GM21390 (cell line): ENCODE measurements around the gene HYDIN.

Experiments
- ATAC-seq: cut with Tn5 transposase; IDR thresholded peaks from one replicate; pipeline ENCODE4 v1.9.1; 2021; ENCODE audit not compliant: unreplicated experiment

HYDIN gene

DNA sequence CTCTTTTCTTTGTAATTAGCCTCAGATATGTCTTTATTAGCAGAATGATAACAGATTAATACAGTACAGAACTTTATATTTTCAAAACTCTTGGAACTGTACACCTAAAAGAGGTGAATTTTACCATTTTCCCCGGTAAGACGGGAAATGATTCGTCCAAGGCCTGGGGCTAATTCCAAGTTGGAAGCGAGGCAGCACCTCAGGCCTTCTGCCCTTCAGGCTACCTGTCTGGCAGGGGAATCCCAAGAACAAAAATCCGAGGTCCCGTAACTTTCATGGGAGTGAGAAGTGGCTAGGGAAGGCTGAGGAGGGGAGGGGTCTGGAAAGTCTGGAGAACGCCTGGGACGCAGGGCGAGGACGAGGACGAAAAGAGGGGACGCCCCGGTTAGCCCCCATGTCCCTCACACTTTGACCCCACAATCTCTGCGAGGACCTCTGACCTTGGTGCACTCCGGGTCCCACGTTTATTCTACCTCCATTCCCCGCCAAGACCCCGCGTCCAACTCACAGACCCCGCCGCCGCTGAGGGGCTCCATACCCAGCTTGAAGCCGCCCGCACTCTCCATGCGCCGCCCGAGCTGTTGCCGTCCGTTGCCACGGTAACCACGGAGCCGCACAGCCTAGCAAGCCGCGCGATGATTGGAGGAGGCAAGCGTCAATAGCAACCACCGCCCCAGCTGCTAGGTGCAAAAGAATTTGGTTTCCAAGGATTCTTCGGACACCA lies at the start of gene HYDIN:
Gene HYDIN (minus strand): TSS at position 601 of the 724 bp plus-strand sequence. CDS start 43,827 bp downstream, outside the sequence.
- ATAC-seq: no peak

- ATAC-seq: no peak
Observed at GRCh38 chr16:71276589-71277334, 46.2 kb upstream of the HYDIN start.

DNA sequence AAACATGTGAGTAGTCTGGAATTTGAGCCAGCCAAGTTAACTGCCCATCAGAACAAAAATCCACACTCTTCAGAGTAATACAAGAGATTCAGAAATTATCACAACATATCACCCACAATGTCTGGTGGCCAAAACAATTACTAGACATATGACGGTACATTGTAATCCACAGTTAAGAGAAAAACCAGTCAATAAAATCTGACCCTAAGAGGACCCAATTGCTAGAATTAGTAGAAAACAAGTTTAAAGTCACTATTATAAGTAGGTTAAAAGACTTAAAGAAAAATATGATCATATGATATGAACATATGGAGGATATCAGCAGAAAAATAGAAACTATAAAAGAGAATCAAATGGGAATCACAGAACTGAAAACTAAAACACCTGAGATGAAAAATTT lies 42.9 kb upstream of the HYDIN start:
- ATAC-seq: no peak

DNA sequence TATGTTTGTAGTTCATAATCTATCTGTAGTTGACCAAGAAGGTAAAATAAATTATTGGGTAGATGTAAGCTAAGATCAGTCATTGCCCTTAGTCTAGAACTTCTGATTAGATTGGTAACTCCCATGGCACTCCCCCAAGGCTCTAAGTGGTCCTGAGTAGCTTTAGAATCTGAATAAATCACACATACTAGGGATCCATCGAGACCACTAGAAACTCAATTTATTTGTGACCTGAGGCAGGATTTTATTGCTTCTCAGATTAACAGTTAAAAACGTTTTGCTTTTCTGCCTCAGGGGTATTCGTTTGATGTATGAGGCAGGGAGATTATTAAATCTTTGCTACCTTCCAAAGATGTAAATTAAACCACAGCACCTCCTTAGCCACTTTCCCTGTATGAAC lies 33.8 kb upstream of the HYDIN start:
- no peak for ATAC-seq

GRCh38 chr16:71263582-71263981 lies 33.1 kb upstream of the HYDIN start:
- no peak for ATAC-seq

DNA sequence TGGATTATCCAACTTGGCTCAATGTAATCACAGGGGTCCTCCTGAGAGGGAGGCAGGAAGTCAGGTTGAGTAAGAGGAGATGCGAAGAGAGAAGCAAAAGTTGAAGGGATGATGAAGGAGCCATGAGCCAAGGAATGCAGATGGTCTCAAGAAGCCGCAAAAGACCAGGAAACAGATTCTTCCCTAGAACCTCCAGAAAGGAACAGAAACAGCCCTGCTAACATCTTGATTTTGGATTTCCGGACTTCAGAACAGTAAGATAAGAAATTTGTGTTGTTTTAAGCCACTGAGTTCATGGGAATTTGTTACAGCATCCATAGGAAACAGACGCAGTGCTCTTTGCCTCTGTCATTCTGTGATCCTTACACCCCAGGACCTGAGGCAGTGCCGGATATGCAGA lies 31.9 kb upstream of the HYDIN start:
- no peak for ATAC-seq

GRCh38 chr16:71260995-71261394 lies 30.5 kb upstream of the HYDIN start:
- no peak for ATAC-seq

DNA sequence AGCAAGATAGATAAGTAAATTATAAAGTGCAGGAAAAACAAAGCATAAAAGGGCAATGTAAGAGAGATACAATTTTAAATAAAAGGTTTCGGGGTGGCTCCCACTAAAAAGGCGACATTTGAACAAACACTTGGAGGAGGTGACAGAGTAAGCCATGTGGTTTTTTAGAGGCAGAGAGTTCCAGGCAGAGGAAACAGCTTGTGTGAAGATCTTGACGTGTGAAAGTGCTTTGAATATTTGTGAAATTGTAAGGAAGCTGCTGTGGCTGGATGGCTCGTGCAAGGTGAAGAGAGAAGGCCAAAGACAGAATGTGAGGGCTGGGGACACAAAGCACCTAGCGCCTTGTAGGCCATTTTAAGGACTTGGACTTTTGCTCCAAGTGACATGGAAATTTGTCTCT lies 28.6 kb upstream of the HYDIN start:
- no peak for ATAC-seq

- ATAC-seq: no peak
Observed at GRCh38 chr16:71258372-71258771, 27.9 kb upstream of the HYDIN start.

DNA sequence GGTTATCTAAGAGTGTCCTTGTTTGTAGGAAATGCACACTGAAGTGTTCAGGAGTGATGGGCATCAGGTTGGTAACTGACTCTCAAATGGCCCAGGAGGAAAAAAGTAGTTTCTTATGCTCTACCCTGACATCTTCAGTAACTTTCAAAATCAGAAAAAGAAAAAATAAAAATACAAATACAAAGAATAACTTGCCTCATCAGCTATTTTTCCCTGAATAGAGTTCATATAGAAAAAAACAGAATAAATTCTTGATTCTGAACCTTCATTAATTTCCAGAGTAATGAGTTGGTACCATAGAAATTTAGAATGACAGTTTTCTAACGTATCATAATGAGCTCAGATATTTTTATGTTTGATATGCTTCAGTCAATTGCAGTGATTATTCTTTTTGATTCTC lies 27.2 kb upstream of the HYDIN start:
- ATAC-seq: no peak

DNA sequence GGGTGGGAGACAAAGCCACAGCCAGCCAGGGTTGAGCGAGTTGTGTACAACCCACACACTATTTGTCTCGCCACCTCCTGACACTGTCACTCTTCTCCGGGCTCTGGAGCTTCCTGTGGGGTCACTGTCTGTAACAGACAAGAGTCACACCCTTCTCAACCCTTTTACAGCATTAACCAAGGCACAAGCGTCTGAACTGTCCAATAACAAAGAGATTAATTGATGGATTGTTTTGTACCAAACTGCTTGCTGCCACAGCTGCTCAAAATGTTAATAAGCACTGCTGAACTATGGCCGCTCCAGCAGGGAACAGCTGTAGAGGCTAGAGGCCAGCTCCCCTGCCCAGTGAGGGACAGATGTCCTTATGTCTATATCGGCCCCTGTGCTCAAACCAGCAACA lies 25.2 kb upstream of the HYDIN start:
- ATAC-seq: no peak

DNA sequence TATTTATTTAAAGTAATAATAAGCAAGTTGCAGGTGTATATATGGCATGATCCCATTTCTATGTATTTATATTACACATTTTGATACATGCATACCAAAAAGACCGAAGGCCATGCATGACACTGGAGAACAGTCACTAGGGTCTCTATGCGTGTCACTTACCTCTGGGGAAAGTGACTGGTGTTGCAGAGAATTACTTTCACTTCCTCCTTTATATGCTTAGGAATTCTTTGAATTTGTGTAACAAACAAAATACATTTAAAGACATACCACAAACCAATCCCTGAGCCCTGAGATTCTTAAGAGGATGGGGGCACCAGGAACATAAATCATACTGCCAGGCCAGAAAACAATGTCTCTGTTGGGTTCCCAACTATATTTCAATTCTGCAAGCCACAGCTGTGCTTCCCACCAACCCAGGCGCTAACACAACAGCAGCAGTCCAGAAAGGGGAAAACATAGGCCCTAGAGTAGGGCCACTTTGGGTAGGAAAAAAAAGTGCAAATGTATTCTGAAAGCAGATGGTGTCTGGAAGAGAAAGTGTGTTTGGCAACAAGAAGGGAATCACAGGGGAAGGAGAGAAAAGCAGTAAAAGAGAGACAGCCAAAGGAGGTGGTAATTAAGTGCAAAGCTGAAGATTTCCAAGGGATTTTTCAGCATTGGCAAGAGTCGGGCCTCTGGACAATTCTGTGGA lies 24.5 kb upstream of the HYDIN start:
- no peak for ATAC-seq

- ATAC-seq: no peak
Observed at GRCh38 chr16:71250461-71251235, 20.1 kb upstream of the HYDIN start.

DNA sequence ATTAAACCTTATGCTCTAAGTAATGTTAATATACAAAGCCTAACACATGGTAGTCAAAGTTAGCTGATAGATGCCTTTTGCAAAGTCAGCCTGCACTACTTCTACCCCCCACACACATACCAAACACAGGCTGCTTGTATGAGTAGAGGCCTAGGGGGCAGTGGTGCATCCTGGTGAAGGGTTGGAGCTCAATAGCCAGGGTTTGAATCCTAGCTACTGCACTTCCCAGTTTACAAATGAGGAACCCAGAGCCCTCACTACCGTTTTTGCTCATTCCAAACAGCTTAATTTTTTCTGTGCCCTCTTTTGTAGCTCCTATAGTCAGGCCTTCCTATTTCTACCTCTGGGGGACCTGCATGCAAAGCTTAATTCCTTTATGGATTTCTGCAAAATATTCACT lies 18.9 kb upstream of the HYDIN start:
- no peak for ATAC-seq

GRCh38 chr16:71247478-71247877 lies 17.0 kb upstream of the HYDIN start:
- no peak for ATAC-seq

DNA sequence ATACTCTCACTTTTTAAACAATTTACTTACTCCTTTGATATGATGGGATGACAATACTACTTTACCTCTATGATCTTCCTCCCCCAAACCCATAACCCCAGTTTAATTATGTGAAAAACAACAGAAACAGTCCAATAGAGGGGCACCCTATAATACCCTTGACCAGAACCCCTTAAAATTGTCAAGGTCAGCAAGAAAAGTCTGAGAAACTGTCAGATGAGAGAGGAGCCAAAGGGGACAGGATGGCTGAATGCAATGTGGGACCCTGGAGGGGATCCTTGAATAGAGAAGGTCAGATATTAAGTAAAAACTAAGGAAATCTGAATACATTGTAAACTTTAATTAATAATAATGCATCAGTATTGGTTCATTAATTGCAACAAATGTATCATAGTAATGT lies 15.8 kb upstream of the HYDIN start:
- no peak for ATAC-seq

DNA sequence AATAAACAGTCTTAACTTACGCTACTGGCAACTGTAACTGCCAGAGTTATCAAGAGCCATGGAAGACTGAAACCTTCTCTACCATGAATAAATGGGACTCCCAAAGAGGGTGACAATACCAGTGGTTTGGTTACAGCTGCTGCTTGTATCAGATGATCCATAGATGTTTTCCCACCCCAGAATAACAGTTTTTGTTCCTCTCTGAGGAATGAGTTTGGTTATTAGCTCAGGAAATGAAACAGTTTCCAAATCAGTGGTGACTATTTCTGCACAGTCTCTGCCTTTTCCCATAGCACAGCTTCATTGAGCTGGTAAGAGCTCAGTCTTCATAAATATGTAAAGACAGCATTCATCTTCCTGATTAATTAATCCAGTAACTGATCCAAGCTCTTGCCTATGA lies 14.0 kb upstream of the HYDIN start:
- ATAC-seq: no peak

DNA sequence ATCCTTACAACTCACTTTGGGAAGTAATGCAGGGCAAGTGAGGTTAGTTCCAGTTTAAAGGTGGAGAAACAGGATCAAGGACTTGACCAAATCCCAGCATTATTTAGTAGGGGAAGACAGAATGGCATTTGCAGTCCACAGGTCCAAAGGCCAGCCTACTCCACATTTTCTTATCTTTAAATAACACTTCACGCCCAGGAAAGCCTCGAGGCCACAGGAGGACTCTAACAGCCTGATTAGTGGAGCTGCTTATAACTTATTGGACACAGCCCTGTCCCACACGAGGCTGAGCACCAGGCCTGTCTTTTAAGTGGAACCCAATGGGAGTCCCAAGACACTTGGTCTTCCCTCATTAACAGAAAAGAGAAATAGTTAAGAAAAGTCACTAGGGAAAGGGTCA lies 12.1 kb upstream of the HYDIN start:
- no peak for ATAC-seq

DNA sequence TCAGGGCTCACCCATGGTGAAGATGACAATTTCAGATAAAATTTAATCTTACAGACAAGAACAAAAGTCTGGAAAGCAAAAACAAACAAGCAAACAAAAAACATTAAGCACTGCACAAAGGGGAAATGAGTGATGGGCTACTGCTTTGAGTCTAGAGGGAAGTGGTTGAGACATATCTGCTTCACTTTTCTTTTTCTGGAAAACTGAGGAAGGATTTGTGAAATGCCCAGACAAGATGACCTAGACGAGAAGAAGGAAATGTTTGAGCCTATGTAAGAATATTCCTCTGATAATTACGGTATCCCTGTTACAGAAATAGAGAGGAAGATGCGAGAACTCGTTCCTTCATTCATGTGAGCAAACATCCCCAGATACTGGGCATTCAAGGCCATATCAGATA lies 11.5 kb upstream of the HYDIN start:
- no peak for ATAC-seq

DNA sequence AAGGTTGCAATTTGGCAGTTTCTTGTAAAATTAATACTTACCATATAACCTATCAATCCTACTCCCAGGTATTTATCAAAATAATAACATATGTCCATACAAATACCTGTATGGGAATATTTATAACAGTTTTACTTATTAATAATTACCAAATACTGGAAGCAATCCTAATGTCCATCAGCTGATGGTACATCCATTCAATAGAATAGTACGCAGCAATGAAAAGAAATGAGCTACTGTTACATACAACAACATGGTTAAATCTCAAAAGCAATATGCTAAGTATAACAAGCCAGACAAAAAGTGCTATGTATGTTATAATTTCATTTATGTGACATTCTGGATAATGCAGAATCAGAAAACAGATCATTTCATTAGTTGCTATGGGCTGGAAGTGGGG lies 1.2 kb downstream of the HYDIN start:
- no peak for ATAC-seq
